ENCODE data around the gene NMT1. TPM values are rescaled to one million over a fixed set of nuclear protein-coding genes. Genes with fewer than 3 reads are reported as not detected.

Gene NMT1
- total RNA-seq, 2 experiments from 2014 or later, result 61.1 to 62.2 TPM

DNA sequence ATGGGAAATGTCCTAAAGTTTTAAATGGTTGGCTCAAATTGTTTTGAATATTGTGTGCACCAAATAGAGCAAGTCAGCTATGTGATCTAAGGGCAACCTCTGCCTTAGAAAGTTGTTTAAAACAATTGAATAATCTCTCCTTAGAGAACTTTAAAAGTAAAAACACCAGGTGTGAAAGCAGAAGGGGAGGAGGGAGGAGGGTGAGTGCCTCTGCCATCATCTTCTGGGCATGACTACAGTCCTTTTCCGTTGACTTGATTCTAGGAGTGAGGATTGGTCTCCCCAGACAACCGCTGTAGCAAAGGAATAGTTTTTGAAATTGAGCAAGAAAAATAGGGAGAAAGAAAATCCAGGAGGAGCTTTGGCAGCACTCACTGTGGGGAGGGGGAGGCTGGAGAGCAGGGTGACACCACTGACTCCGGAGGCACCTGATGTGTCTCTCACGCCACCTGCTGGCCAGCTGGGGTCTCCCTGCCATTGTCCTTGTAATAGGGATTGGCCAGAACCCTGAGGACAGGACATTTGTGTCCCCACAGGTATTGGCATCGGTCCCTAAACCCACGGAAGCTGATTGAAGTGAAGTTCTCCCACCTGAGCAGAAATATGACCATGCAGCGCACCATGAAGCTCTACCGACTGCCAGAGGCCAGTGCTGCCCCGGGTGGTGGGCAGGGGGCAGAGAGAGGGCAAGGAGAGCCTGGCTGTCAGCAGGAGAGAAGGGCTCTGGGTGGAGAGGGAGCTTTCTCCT lies 37.9 kb downstream of the NMT1 start:
- intact Hi-C loops (cut with DNase I, micrococcal nuclease), result loop anchor here (1.0 to 5.0 kb wide), 3 partner anchors 77 to 324 kb away; no protein-coding TSS in a partner anchor
- POLR2A ChIA-PET, result interaction anchor here (0.7 kb wide), 2 partner anchors 48 to 51 kb away, joined by 3 read pairs; no protein-coding TSS in a partner anchor
- no peak overlapping the region for H3K27ac Mint-ChIP-seq
- Histone ChIP-seq H3K27me3 (ENCODE audit: control insufficient read depth in 1 of 2, insufficient read depth in 2 of 2, low read length in 2 of 2) (no peaks in the 10 kb centered on the region), H3K9me3 (ENCODE audit: control insufficient read depth in 1 of 2, insufficient read depth in 1 of 2, low read length in 2 of 2) (no peaks in the 10 kb centered on the region), H3K27ac (ENCODE audit: low read depth in 1 of 2, low read length in 2 of 2) (no peak overlapping the region), H3K4me1 (ENCODE audit: insufficient read depth, low read length) (no peaks in the 10 kb centered on the region), H3K4me3 (ENCODE audit: low read length) (no peak overlapping the region), H3K36me3 (ENCODE audit: insufficient read depth, low read length) (peaks cover 88% of the 10 kb centered on the region)
- peaks cover 7% of the 10 kb centered on the region for H3K4me1 Mint-ChIP-seq (ENCODE audit: low read depth)
- H3K9me3 Mint-ChIP-seq, result no peaks in the 10 kb centered on the region
- TF ChIP-seq, protein P1, sequence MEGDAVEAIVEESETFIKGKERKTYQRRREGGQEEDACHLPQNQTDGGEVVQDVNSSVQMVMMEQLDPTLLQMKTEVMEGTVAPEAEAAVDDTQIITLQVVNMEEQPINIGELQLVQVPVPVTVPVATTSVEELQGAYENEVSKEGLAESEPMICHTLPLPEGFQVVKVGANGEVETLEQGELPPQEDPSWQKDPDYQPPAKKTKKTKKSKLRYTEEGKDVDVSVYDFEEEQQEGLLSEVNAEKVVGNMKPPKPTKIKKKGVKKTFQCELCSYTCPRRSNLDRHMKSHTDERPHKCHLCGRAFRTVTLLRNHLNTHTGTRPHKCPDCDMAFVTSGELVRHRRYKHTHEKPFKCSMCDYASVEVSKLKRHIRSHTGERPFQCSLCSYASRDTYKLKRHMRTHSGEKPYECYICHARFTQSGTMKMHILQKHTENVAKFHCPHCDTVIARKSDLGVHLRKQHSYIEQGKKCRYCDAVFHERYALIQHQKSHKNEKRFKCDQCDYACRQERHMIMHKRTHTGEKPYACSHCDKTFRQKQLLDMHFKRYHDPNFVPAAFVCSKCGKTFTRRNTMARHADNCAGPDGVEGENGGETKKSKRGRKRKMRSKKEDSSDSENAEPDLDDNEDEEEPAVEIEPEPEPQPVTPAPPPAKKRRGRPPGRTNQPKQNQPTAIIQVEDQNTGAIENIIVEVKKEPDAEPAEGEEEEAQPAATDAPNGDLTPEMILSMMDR (IDR thresholded peaks at IDR 0.05), result peak; percentile 91
- DNase-seq (peak; percentile 61 to 86 (median 72)), ATAC-seq (ENCODE audit: poor library complexity) (peak; percentile 90)
- no peak overlapping the region for H3K4me3 Mint-ChIP-seq
- H3K36me3 Mint-ChIP-seq (ENCODE audit: low read depth), result peaks cover 78% of the 10 kb centered on the region
- CTCF ChIA-PET, result interaction anchor here (0.6 to 1.7 kb wide), 11 partner anchors 10 to 324 kb away, joined by 3 to 7 read pairs (median 4); no protein-coding TSS in a partner anchor
- H3K27me3 Mint-ChIP-seq, result no peaks in the 10 kb centered on the region

DNA sequence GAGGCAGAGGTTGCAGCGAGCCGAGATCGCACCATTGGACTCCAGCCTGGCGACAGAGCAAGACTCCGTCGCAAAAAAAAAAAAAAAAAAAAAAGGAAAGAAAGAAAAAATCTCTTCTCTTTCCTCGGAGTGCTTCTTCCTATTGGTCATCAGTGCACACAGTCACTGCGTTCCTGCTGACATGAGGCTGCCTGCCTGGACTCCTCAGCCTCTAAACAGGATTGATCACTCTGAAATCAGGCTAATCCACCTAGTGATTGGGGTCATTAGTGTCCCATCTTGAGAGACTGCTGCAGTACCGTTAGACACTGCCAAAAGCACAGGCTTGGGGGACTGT lies 40.4 kb downstream of the NMT1 start:
- peaks cover 7% of the 10 kb centered on the region for H3K4me1 Mint-ChIP-seq (ENCODE audit: low read depth)
- peaks cover 89% of the 10 kb centered on the region for H3K36me3 ChIP-seq (ENCODE audit: insufficient read depth, low read length)
- ChIA-PET CTCF (no interaction called here), POLR2A (no interaction called here)
- H3K27ac Mint-ChIP-seq, result no peak overlapping the region
- no peaks in the 10 kb centered on the region for H3K4me1 ChIP-seq (ENCODE audit: insufficient read depth, low read length)
- peaks cover 83% of the 10 kb centered on the region for H3K36me3 Mint-ChIP-seq (ENCODE audit: low read depth)
- no peak overlapping the region for H3K4me3 Mint-ChIP-seq
- no peak overlapping the region for H3K4me3 ChIP-seq (ENCODE audit: low read length)
- no peaks in the 10 kb centered on the region for H3K9me3 ChIP-seq (ENCODE audit: control insufficient read depth in 1 of 2, insufficient read depth in 1 of 2, low read length in 2 of 2)
- H3K27me3 ChIP-seq (ENCODE audit: control insufficient read depth in 1 of 2, insufficient read depth in 2 of 2, low read length in 2 of 2), result no peaks in the 10 kb centered on the region
- TF ChIP-seq, protein P1 (IDR thresholded peaks at IDR 0.05), result no peak
- no peaks in the 10 kb centered on the region for H3K27me3 Mint-ChIP-seq
- H3K27ac ChIP-seq (ENCODE audit: low read depth in 1 of 2, low read length in 2 of 2), result no peak overlapping the region
- intact Hi-C loops (cut with DNase I, micrococcal nuclease), result loop anchor here in 1 of 2 experiments (2.0 kb wide), 1 partner anchor 331 kb away; no protein-coding TSS in a partner anchor
- ATAC-seq (ENCODE audit: poor library complexity), result no peak
- DNase-seq, result no peak
- H3K9me3 Mint-ChIP-seq, result no peaks in the 10 kb centered on the region

DNA sequence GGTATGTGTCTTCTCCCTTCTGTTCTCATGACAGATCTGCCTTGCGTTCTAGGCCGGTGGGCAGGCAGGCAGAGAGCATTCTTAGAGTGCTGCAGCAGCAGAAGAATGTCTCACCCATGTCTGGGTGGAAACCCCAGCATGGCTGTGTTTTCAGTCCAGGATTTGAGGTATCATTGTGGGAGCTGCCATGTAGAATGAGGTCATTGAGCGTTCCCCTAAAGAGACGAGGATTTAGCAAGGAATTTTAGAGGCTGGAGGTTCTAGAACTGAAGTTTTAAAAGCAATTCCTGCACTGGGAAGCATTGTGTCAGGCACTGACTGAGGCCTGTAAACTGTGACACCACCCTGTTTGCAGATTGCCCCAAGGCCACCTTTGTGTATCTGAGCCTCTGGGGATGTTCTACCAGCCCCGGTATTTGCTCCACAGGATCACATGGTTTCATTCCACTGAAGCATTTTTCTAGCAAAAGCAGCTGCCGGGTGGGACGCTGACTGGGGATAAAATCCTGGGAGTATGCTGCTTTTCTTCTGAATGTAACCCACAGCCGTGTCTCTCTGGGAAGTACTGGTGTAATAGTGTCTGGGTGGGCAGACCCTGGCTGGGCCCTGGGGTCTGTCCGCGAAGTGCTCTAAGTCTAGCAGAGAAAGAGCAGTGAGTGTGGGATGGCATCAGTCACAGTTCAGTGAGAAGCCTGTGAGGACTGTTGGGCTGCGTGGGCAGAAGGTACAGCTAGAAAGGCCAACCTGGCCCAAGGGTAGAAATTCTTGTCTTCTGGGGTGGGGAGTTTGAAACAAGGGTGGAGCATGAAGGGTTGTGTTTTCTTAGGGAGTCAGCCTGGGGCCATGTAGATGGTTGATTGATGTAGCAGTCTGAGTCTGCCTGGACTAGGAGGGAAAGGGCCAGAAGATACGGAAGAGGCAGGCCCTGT lies 41.0 kb downstream of the NMT1 start:
- Mint-ChIP-seq H3K27ac (no peak overlapping the region), H3K4me3 (no peak overlapping the region), H3K27me3 (no peaks in the 10 kb centered on the region), H3K4me1 (ENCODE audit: low read depth) (peaks cover 7% of the 10 kb centered on the region), H3K36me3 (ENCODE audit: low read depth) (peaks cover 78% of the 10 kb centered on the region), H3K9me3 (no peaks in the 10 kb centered on the region)
- Histone ChIP-seq H3K27me3 (ENCODE audit: control insufficient read depth in 1 of 2, insufficient read depth in 2 of 2, low read length in 2 of 2) (no peaks in the 10 kb centered on the region), H3K27ac (ENCODE audit: low read depth in 1 of 2, low read length in 2 of 2) (no peak overlapping the region), H3K4me3 (ENCODE audit: low read length) (no peak overlapping the region), H3K4me1 (ENCODE audit: insufficient read depth, low read length) (no peaks in the 10 kb centered on the region), H3K9me3 (ENCODE audit: control insufficient read depth in 1 of 2, insufficient read depth in 1 of 2, low read length in 2 of 2) (no peaks in the 10 kb centered on the region), H3K36me3 (ENCODE audit: insufficient read depth, low read length) (peaks cover 89% of the 10 kb centered on the region)
- no peak for ATAC-seq (ENCODE audit: poor library complexity)
- TF ChIP-seq, protein P1 (IDR thresholded peaks at IDR 0.05), result no peak
- POLR2A ChIA-PET, result no interaction called here
- intact Hi-C loops (cut with DNase I, micrococcal nuclease), result loop anchor here in 1 of 2 experiments (2.0 kb wide), 1 partner anchor 331 kb away; no protein-coding TSS in a partner anchor
- CTCF ChIA-PET, result no interaction called here
- DNase-seq, result no peak
